Transverse colon (tissue), 3 donors: ENCODE results near the gene STXBP2.

ENCODE experiments used
- EP300 ChIP-seq: sonication (generic); formaldehyde crosslinking; IDR thresholded peaks from one replicate; pipeline ENCODE4 v1.6.1; 2017; ENCODE audit warnings: antibody characterized with exemption, low read depth
- POLR2A ChIP-seq: fragments of 450-650 bp; IDR thresholded peaks from one replicate; pipeline ENCODE4 v1.6.1; 2016; ENCODE audit warnings: antibody characterized with exemption, mild to moderate bottlenecking, moderate library complexity
- TF ChIP-seq, protein P1 (sequence below), 5 experiments: fragments of 200-600 bp in 3 of 5; fragments of 450-650 bp in 2 of 5; sonication (generic) in 3 of 5; IDR thresholded peaks; 1 replicate in 2 of 5; 2 replicates in 3 of 5; pipeline ENCODE4 v1.5.1; 2016 to 2017; ENCODE audit warnings: antibody characterized with exemption in 5 of 5, inconsistent platforms in 3 of 5, mild to moderate bottlenecking in 2 of 5, moderate library complexity in 1 of 5

- TF ChIP-seq POLR2A (no peak), EP300 (no peak)
- TF ChIP-seq, protein P1, sequence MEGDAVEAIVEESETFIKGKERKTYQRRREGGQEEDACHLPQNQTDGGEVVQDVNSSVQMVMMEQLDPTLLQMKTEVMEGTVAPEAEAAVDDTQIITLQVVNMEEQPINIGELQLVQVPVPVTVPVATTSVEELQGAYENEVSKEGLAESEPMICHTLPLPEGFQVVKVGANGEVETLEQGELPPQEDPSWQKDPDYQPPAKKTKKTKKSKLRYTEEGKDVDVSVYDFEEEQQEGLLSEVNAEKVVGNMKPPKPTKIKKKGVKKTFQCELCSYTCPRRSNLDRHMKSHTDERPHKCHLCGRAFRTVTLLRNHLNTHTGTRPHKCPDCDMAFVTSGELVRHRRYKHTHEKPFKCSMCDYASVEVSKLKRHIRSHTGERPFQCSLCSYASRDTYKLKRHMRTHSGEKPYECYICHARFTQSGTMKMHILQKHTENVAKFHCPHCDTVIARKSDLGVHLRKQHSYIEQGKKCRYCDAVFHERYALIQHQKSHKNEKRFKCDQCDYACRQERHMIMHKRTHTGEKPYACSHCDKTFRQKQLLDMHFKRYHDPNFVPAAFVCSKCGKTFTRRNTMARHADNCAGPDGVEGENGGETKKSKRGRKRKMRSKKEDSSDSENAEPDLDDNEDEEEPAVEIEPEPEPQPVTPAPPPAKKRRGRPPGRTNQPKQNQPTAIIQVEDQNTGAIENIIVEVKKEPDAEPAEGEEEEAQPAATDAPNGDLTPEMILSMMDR (IDR thresholded peaks at IDR 0.05): no peak
Observed at GRCh38 chr19:7612282-7613274, 24.3 kb upstream of the STXBP2 start.
